ENCODE results near the gene SPC24. TPM values are rescaled to one million over a fixed set of nuclear protein-coding genes. Genes with fewer than 3 reads are reported as not detected.

The SPC24 gene
- total RNA-seq, 4 donors from 2014 or later: 1.2 to 2.8 (median 1.5) TPM

- ATAC-seq (ENCODE audit: low FRiP score): no peak
- no peak for DNase-seq (ENCODE audit: low spot score)
- no peak for TF ChIP-seq CTCF (IDR thresholded peaks at IDR 0.05)
These were observed 41.1 kb upstream of the SPC24 start for GRCh38 chr19:11196406-11197287.

- TF ChIP-seq CTCF (IDR thresholded peaks at IDR 0.05): no peak
- ATAC-seq (ENCODE audit: low FRiP score): no peak
- no peak for DNase-seq (ENCODE audit: low spot score)
These were observed 40.1 kb upstream of the SPC24 start for GRCh38 chr19:11195681-11196080.

- DNase-seq (ENCODE audit: low spot score): no peak
- no peak for ATAC-seq (ENCODE audit: low FRiP score)
- no peak for TF ChIP-seq CTCF (IDR thresholded peaks at IDR 0.05)
These were observed 39.3 kb upstream of the SPC24 start for GRCh38 chr19:11194656-11195558.

GRCh38 chr19:11194173-11194572, 38.6 kb upstream of the SPC24 start:
- TF ChIP-seq CTCF (IDR thresholded peaks at IDR 0.05): no peak
- ATAC-seq (ENCODE audit: low FRiP score) (no peak), DNase-seq (ENCODE audit: low spot score) (no peak)

- DNase-seq (ENCODE audit: low spot score): no peak
These were observed 37.7 kb upstream of the SPC24 start for GRCh38 chr19:11192957-11193939.

More at GRCh38 chr19:11192957-11193939, 37.7 kb upstream of the SPC24 start:
- no peak for TF ChIP-seq CTCF (IDR thresholded peaks at IDR 0.05)
- no peak for ATAC-seq (ENCODE audit: low FRiP score)
